HG03378 (cell line): ENCODE data around the gene ELK1.
"Not testable (repeated sequence)": the region's sequence is repeated elsewhere in the genome, so short reads cannot be mapped to it uniquely, and the experiment has no call there.

Experiments used
- ATAC-seq: cut with Tn5 transposase; IDR thresholded peaks from one replicate; pipeline ENCODE4 v1.9.1; 2021; ENCODE audit warnings: mild to moderate bottlenecking, moderate library complexity; ENCODE audit not compliant: unreplicated experiment

The ELK1 gene, protein sequence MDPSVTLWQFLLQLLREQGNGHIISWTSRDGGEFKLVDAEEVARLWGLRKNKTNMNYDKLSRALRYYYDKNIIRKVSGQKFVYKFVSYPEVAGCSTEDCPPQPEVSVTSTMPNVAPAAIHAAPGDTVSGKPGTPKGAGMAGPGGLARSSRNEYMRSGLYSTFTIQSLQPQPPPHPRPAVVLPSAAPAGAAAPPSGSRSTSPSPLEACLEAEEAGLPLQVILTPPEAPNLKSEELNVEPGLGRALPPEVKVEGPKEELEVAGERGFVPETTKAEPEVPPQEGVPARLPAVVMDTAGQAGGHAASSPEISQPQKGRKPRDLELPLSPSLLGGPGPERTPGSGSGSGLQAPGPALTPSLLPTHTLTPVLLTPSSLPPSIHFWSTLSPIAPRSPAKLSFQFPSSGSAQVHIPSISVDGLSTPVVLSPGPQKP

DNA sequence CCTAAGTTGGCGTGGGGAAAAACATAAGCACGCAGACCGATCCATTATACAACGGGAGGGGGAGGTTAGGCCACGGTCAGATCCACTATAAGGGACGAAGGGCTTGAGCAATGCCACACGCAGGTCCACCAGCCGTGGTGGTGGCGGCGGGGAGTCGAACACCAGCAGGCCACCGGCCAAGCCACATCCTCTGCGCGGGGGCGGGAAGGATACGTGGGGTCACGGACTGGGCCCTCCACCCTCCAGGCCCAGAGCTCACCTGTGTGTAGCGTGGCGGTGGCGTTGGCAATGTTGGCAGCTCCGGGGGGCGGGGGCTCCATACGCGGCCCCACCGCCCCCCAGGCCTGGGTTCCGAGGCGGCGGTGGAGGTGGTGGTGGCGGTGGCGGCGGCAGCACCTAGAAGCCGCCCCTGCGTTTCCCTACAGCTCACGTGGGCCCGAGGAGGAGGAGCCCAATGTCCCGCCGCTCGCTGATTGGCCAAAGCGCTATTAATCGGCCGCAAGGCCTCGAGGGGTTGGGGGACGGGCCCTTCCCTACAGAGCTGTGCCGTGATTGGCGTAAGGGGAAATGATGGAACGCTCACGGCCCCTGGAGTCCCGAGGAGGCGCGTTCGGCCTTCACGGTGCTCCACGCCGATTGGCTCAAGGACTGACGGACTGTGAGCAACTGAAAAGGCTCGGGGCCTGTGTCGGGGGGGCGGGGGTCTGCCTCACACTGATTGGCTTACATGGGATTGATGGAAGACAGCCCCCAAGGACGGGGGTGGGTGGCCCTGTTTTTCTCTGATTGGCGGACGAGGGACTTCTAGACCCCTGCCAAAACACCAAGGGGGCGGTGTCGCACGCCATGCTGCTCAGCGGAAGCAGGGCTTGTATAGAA lies at the start of gene ELK1:
Gene ELK1 (minus strand): TSS at position 400 of the 879 bp plus-strand sequence. CDS start 9,122 bp downstream, outside the sequence.
- peak; percentile 72 for ATAC-seq

DNA sequence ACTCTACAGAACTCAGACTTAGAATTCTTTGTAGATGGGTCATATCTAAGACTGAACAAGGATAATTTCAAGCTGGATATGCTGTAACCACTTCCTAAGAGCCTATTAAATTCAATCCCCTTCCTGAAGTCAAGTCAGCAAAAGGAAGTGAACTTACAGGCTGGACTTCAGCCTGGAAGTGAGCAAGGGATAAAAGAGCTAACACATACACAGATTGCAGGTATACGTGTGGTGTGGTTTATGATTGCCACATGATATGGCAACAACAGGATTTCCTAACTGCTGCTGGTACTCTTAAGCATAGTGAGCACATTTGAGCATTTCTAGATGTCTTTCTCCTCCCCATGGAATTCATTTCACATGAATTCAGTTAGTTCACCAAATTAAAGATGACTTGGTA lies 46.8 kb upstream of the ELK1 start:
- no peak for ATAC-seq

DNA sequence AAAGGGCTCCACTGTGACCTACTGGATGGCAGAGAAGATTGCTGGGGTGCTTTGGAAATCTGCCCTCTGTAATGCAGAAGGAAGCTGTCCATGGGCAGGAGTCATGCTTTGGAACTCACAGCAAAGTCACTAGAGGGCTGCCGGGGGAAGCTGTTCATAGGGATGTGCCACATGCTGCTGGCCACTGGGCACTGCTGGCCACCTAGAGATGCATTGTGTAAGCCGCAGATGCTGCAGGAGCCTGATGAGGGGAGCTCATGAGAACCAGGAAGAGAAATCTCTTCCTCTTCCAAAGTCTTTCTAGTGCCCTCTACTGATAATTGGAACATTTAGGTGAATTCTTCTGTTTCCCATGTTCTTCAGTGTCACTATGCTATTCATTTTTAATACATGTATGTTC lies 39.8 kb upstream of the ELK1 start:
- ATAC-seq: no peak

DNA sequence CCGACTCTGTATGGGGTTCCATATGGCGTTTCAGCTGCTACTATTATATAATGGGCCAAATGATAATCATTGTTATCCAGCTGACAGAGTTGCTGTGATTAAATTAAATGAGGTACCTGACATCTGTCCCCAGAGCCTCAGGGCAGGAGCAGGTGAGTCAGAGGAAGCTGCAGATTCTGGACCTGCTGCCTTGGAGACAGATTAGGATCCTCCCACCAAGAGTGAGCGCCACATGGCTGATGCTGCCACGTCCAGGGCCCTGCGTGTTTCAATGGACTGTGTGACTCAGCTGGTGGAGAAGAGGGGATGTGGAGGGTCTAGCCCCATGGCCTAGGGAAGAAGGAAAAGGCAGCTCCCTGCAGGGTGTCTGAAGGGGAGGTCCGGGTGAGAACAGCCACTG lies 36.9 kb upstream of the ELK1 start:
- ATAC-seq: no peak

DNA sequence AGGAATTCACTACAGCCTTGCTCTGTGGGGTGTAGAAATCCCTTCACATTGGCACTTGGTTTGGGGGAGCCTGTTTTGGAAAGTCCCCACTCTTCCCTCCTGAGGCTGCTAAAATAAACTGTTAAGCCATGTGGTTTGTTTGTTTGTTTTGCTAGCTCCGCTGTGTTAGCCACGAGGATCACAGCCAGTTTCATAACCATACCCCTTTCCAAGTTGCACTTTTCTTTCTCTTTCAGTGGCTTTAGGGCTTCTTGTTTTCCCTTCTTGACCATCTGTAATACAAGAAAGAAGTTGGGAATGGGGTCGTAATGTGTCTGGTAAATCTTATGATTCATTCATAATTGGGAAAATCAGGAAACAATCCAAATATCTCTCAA lies 33.5 kb upstream of the ELK1 start:
- no peak for ATAC-seq

DNA sequence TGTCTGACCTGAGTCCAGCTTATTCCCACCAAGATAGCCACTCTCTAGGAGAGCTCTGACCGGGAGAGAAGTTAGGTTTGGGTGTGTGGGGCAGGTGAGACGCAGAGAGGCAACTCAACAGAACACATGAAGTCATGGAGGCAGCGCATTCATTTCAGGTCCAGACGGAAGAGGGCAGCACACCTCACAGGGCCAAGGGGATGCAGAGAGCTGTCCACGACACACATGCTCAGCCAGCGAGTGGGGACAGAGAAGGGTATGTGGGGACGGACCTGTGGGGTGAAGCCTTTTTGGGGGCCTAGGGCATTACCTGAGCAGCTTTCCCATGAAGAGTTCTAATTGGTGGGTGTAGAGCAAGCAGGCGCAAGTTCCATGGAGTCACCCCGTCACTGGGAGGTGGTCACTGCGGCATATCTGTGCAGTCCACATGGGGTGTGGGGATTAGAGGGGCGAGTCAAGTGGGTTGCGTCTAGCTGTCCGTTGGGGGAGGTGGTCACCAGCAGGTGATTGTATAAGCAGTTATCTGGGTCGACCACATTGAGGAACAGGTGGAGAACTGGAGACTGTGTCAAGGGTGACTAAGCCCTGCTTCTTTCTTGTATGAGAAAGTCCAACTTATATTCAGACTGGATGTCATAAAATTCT lies 32.9 kb upstream of the ELK1 start:
- ATAC-seq: no peak

DNA sequence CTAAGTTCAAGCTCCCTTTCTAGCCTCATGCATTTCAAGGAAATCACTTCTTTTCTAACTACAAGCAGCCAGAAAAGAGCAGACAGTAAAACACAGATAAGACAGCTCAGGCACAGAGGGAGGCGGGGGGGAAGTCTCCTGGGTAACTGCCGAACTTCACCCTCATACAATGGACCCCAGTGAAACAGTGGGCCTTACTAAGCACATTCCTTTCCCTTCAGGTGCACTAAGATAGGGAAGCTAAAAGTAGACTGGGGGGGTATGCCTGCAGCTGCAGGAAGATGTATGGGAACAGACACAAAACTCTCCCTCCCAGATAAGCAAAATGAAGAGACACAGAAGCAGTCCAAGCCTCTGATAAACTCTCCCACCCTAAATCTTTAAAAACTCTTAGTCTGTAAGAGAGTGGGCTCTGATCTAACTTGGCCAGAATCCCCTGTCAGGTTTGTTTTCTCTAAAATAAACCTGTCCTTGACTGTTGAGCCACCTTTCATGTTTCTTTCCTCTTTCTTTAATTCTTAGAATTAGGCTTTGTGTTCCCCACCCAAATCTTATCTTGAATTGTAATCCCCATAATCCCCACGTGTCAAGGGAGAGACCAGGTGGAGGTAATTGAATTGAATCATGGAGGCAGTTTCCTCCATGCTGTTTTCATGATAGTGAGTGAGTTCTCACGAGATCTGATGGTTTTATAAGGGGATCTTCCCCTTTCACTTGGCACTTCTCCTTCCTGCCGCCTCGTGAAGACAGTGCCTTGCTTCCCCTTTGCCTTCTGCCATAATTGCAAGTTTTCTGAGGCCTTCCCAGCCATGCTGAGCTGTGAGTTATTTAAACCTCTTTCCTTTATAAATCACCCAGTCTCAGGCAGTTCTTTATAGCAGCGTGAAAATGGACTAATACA lies 25.8 kb upstream of the ELK1 start:
- not testable (repeated sequence) for ATAC-seq

DNA sequence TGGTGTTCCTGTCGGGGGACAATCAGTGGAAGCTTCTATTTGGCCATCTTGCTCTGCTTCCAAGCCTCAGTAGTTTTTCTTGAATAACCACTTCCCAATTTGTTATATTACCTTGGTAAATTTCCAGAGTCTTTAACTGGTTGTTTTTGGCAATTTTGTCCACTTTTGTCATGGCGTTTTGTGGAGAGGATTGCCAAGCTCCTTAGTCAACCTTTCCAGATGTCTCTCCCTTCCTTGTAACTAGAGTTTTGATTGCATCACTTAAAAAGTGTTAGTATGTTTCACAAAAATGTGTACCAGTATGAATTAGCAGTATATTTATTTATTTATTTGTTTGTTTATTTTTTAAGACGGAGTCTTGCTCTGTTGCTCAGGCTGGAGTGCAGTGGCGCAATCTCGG lies 24.4 kb upstream of the ELK1 start:
- no peak for ATAC-seq

DNA sequence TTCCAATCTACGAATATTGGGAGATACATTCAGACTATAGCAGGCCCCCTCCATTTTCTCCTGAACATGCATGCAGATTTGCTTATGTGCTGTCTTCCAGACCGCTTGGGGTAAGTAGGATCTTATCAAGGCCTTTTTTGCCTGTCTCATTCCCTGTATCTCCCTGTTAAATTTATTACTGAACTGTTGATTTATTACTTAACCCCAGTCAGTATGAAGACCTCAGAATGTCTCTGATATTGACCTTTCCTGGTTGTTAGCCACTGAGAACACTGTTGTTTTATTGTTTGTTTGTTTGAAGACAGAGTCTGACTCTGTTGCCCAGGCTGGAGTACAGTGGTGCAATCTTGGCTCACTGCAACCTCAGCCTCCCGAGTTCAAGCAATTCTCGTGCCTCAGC lies 15.4 kb upstream of the ELK1 start:
- ATAC-seq: not testable (repeated sequence)

DNA sequence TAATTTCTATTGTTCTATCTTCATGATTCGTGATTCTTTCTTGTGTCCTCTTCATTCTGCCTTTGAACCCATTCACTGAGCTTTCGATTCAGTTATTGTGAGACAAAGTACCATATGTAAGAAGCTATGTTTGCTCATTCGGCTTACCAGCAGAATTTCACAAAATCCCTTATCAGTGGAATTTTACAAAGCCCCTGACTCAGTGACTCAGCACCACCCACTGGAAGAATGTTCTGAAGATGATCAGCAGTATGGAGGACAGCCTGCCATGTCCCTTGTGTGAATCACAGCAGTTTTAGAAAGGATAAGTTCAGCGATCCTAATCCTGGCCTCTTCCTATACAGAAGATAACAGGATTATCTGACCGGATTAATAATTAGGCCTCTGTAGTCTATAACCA lies 14.4 kb upstream of the ELK1 start:
- ATAC-seq: no peak

DNA sequence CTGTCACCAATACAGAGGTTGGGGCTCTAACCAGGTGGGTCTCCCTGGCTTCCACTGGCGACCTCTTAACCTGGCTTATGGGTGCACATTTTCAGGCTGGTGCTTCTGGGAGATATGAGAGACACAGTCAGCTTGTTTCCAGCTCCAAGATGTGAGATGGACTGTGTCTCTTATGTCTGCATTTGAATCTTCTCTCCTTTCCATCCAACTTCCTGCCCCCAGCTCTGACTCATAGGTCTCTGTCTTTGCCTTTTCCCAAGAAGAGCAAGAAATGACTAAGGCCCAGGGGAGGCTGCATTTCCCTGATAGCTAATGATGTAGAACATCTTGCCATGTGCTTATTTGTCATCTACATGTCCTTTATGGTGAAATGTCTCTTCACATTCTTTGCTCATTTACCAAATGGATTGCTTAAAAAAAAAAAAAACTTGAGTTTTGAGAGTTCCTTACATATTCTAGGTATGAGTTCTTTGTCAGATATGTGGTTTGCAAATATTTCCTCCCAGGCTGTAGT lies 11.8 kb upstream of the ELK1 start:
- ATAC-seq: no peak

DNA sequence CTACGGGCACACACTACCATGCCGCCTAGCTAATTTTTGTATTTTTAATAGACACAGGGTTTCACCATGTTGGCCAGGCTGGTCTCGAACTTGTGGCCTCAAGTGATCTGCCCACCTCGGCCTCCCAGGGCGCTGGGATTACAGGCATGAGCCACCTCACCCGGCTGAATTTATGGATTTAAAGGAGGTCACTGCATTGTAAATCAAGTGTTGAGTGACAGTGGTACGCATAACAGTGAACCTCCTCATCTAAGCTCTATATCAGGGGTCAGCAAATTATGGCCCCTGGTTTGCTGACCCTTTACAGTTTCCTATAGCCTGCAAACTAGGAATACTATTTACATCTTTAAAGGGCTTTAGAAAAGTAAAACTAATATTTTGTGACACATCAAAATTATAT lies 11.2 kb upstream of the ELK1 start:
- ATAC-seq: no peak

DNA sequence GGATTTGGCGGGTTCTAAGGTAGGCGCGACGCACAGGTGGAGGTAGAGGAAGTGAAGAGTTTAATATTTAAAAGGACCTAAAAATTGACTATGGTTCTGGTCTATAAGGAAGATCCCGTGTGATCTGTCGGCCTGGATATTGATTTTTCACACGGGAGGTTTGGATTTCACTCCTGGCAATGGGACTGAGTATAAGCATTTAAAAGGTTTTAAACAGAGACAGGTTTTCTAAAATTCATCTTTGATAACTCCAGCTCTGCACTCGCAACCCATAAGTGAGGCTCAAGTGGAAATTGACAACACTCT lies 9.0 kb upstream of the ELK1 start:
- no peak for ATAC-seq

DNA sequence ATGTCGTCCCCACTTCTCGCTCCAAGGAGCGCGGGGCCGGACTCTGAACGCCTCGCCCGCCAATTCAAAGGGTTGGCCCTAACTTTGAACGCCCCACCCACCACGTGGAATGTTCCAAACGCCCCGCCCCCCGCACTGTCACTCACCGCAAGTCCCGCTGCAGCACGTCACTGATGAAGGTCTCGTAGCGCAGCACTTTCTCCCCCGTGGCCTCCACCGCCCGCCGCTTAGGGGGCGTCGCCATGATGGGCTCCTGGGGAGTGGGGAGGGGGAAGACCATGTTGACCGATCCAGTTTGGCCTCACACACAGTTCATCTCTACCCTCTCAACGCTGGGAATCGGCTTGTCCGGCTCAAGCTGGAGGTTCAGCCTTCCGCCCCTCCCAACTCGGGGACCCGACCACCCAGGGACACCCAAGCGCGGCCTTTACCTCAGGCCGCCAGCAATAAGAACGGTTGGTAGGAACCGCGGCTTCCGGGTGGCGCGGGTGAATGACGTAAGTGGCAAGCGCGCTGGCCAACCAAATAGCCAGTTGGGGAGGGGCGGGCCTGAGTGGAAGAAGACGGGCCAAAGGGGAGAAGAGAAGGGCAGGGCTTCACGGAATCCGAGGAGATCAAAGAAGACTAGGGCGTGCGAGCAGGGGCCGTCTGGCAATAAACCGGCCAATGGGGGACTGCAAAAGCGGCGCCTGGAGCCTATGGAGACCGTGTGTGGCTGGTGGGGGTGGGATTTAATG lies 8.5 kb upstream of the ELK1 start, which contains the start of gene UXT:
Gene UXT (minus strand): TSS at position 497 of the 737 bp plus-strand sequence. CDS start 253 bp downstream, at position 244.
- ATAC-seq: peak; percentile 65

DNA sequence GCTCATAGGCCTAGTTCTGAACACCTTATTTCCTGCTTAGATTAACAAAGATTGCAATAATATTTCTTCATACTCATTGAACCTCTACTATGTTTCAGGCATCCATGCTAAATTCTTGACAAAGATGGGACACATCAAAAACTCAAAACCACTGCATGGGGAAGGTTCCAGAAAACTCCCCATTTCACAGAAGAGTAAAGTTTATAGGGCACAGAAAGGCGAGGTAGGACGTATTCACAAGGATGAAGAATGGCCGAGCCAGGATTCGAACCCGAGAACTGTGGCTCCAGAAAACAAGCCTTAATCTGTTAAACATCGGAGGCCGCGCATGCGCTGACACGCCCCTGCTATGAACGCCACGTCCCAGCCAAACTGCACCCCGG lies 7.9 kb upstream of the ELK1 start:
- peak; percentile 54 for ATAC-seq

DNA sequence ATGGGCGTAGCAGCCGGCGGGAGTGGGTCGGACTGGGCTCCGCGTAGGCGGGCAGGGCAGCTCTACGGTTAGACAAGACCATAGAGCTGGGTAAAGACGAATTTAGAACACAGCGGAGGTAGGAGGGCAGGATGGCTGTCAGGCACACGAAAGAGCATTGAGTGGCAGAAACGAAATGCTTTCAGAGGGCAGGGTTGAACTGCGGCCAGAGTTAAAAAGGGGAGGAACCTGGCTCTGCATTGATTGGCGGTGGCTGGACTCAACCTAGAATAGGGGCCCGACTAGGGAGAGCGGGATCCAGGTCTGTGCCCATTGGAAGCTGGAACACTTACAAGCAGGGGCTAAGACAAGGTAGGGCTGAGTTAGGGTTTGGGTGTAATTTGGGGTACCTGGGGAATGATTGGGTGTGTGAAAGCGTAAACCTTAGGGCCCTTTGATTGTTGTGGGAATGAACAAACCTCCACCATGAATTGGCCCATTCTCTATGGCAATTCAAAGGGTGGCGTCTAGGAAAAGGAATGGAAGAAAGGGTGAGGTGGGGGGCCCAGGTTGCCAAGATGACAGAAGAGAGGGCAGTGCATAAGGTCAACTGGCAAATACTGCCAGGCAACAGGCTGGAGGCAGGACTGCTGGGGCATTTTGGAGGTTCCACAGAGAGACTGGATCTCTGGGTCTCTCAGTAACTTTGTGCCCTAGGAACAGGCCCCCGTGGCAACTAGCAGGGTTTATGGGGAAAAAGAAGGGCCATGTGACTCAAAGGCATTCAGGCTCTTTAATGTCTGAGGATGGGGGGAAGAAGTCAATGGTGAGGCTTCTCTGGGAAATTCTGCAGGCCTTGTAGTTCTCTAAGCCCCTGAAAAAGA lies 911 bp upstream of the ELK1 start:
- ATAC-seq: no peak

DNA sequence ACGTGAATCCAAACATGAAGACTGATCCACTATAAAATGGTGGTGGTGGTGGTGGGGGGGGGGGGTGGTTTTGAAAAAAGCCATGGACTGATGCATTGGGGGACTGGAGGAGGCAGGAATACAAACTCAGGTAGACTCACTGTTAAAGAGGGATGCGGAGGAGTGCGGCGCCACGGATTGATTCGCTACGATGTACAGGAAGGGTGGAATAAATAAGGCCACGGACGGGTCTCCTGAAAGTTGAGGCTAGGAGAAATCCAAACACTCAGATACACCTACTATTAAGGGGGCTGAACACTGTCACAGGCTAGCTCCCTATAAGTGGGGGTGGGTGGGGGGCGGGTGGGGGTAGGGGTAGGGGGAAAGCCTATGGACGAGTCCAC lies 591 bp downstream of the ELK1 start:
- ATAC-seq: no peak

DNA sequence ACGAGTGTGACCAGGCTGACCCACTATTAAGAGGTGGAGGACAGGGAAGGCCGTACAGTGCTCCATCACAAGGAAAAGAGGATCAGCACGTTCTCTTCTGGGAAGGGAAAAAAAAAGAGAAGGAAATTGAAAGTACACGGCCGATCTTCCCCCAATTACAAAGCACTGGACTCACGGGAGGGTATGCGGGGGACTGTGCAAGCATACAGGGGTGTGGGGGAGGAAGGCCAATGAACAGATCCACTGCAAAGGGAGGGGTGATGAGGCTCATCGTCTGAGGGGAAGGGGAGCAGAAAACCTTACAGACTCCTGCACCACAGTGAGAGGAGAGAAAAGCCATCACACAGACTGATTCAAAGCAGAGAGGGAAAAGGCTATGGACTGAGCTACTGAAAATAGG lies 1.1 kb downstream of the ELK1 start:
- ATAC-seq: no peak

DNA sequence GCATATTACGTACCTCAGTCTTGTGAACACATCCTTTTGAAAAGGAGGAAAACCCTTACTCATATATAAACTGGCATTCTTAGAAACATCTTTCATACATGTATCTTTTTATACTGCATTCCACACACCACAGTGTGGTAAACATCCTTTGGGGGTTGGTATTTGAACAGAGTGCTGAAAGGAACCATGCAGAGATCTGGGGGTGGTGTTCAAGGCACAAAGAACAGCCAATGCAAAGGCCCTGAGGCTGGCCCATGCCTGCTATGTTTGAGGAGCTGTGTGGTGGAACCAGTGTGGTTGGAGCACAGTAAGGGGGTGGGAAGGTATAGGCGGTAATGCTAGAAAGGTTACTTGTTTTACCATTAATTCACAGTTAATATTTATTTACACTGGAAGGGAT lies 2.0 kb downstream of the ELK1 start:
- no peak for ATAC-seq
